HEK293 (cell line): ENCODE data around the gene C6orf47.

ENCODE experiments used
- CTCF ChIP-seq: fragments of 450-650 bp; formaldehyde crosslinking; IDR thresholded peaks from 2 replicates; pipeline ENCODE4 v1.5.1; 2016; ENCODE audit warnings: missing biosample characterization, missing genetic modification characterization
- KLF16 ChIP-seq: fragments of 450-650 bp; formaldehyde crosslinking; IDR thresholded peaks from 2 replicates; pipeline ENCODE4 v1.5.1; 2017; ENCODE audit warnings: missing biosample characterization, missing genetic modification characterization
- KLF7 ChIP-seq: fragments of 450-650 bp; formaldehyde crosslinking; IDR thresholded peaks from 2 replicates; pipeline ENCODE4 v1.5.1; 2016; ENCODE audit warnings: missing biosample characterization, missing genetic modification characterization, borderline replicate concordance
- MYNN ChIP-seq: fragments of 450-650 bp; formaldehyde crosslinking; IDR thresholded peaks from 2 replicates; pipeline ENCODE4 v1.5.1; 2016; ENCODE audit warnings: missing biosample characterization, missing genetic modification characterization, borderline replicate concordance
- MZF1 ChIP-seq: fragments of 450-650 bp; formaldehyde crosslinking; IDR thresholded peaks from 2 replicates; pipeline ENCODE4 v1.5.1; 2017; ENCODE audit warnings: missing biosample characterization, missing genetic modification characterization, borderline replicate concordance
- PBX3 ChIP-seq: sonication (generic); formaldehyde crosslinking; IDR thresholded peaks from 2 replicates; pipeline ENCODE4 v1.8.1; 2022; ENCODE audit warnings: mild to moderate bottlenecking, moderate library complexity, missing genetic modification reagents
- ZBTB17 ChIP-seq: fragments of 450-650 bp; formaldehyde crosslinking; IDR thresholded peaks from 2 replicates; pipeline ENCODE4 v1.5.1; 2016; ENCODE audit warnings: missing biosample characterization, missing genetic modification characterization
- ZBTB21 ChIP-seq: fragments of 450-650 bp; formaldehyde crosslinking; IDR thresholded peaks from 2 replicates; pipeline ENCODE4 v1.5.1; 2017; ENCODE audit warnings: missing biosample characterization, missing genetic modification characterization
- ZBTB48 ChIP-seq: fragments of 450-650 bp; formaldehyde crosslinking; IDR thresholded peaks from 2 replicates; pipeline ENCODE4 v1.5.1; 2016; ENCODE audit warnings: missing biosample characterization, missing genetic modification characterization
- ZBTB6 ChIP-seq: fragments of 450-650 bp; formaldehyde crosslinking; IDR thresholded peaks from 2 replicates; pipeline ENCODE4 v1.5.1; 2017; ENCODE audit warnings: missing biosample characterization, missing genetic modification characterization
- ZFHX2 ChIP-seq: fragments of 450-650 bp; formaldehyde crosslinking; conservative IDR thresholded peaks from 2 replicates; pipeline ENCODE4 v1.5.1; 2016; ENCODE audit warnings: missing biosample characterization, missing genetic modification characterization
- ZFP3 ChIP-seq: fragments of 450-650 bp; formaldehyde crosslinking; IDR thresholded peaks from 2 replicates; pipeline ENCODE4 v1.5.1; 2016; ENCODE audit warnings: low read depth, missing biosample characterization, missing genetic modification characterization
- ZNF132 ChIP-seq: fragments of 450-650 bp; formaldehyde crosslinking; IDR thresholded peaks from 2 replicates; pipeline ENCODE4 v1.5.1; 2017; ENCODE audit warnings: missing biosample characterization, missing genetic modification characterization, borderline replicate concordance
- ZNF2 ChIP-seq: fragments of 450-650 bp; formaldehyde crosslinking; IDR thresholded peaks from 2 replicates; pipeline ENCODE4 v1.5.1; 2016; ENCODE audit warnings: missing biosample characterization, missing genetic modification characterization
- ZNF214 ChIP-seq: fragments of 450-650 bp; formaldehyde crosslinking; IDR thresholded peaks from 2 replicates; pipeline ENCODE4 v1.5.1; 2017; ENCODE audit warnings: missing biosample characterization, mild to moderate bottlenecking, missing genetic modification characterization, borderline replicate concordance
- ZNF530 ChIP-seq: fragments of 450-650 bp; formaldehyde crosslinking; IDR thresholded peaks from 2 replicates; pipeline ENCODE4 v1.5.1; 2016; ENCODE audit warnings: low read depth, missing biosample characterization, missing genetic modification characterization
- ZNF610 ChIP-seq: fragments of 450-650 bp; formaldehyde crosslinking; IDR thresholded peaks from 2 replicates; pipeline ENCODE4 v1.5.1; 2016; ENCODE audit warnings: missing biosample characterization, missing genetic modification characterization, borderline replicate concordance
- ZNF629 ChIP-seq: fragments of 450-650 bp; formaldehyde crosslinking; IDR thresholded peaks from 2 replicates; pipeline ENCODE4 v1.5.1; 2017; ENCODE audit warnings: missing biosample characterization, missing genetic modification characterization
- ZNF654 ChIP-seq: fragments of 450-650 bp; formaldehyde crosslinking; IDR thresholded peaks from 2 replicates; pipeline ENCODE4 v1.5.1; 2016; ENCODE audit warnings: low read depth, missing biosample characterization, missing genetic modification characterization
- ZNF777 ChIP-seq: fragments of 450-650 bp; formaldehyde crosslinking; IDR thresholded peaks from 2 replicates; pipeline ENCODE4 v1.5.1; 2017; ENCODE audit warnings: missing biosample characterization, missing genetic modification characterization, borderline replicate concordance
- ZNF830 ChIP-seq: fragments of 450-650 bp; IDR thresholded peaks from 2 replicates; pipeline ENCODE4 v1.5.0; 2018; ENCODE audit warnings: missing biosample characterization, missing genetic modification characterization, low read depth, mild to moderate bottlenecking, moderate library complexity
- ZNF837 ChIP-seq: fragments of 450-650 bp; formaldehyde crosslinking; IDR thresholded peaks from 2 replicates; pipeline ENCODE4 v1.5.1; 2016; ENCODE audit warnings: missing biosample characterization, missing genetic modification characterization
- TF ChIP-seq, protein P1 (sequence below): fragments of 450-650 bp; formaldehyde crosslinking; IDR thresholded peaks from 2 replicates; pipeline ENCODE4 v1.5.1; 2016; ENCODE audit warnings: missing biosample characterization, missing genetic modification characterization
- TF ChIP-seq, protein P2 (sequence below): fragments of 450-650 bp; formaldehyde crosslinking; IDR thresholded peaks from 2 replicates; pipeline ENCODE4 v1.5.1; 2017; ENCODE audit warnings: missing biosample characterization, missing genetic modification characterization
- TF ChIP-seq, protein P3 (sequence below): IDR thresholded peaks from 2 replicates; pipeline ENCODE4 v1.6.1; 2011; ENCODE audit warnings: mild to moderate bottlenecking, low read depth, low read length, borderline replicate concordance
- TF ChIP-seq, protein P4 (sequence below): fragments of 450-650 bp; formaldehyde crosslinking; IDR thresholded peaks from 2 replicates; pipeline ENCODE4 v1.5.1; 2016; ENCODE audit warnings: missing biosample characterization, missing genetic modification characterization

The C6orf47 gene

DNA sequence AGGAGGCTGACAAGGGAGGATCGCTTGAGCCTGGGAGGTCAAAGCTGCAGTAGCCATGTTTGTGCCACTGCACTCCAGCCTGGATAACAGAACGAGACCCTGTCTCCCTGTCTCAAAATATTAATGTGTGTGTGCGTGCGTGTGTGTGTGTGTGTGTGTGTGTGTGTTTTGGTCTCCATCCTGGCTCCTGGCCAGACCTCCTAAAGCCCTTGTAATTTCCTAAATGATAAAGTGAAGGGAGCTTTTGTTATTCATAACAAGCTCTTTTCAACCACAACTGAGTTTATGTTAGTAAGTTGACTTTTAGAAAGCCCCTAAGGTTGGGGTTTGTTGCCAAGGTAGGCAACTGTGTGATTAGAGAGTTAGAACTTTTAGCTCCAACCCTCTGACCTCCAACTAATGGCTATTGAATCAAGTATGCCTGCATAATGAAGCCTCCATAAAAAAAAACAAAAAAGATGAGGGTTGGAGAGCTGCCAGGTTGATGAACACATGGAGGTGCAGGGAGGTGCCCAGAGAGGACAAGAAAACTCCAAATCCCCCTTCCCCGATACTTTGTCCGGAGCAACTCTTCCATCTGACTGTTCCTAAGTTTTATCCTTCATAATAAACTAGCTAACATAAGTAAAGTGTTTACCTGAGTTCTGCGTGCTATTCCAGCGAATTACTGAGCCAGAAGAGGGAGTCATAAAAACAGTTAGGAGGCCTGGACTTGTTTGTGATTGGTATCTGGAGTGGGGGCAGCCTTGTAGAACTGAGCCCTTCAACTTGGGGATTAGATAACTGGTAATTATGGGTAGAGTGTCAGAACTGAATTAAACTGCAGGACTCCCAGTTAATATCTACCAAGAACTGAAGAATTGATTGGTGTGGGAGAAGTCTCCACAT lies 50.8 kb downstream of the C6orf47 start (continued):
- TF ChIP-seq ZNF830 (tag by site-specific recombination) (no peak), ZBTB6 (tag by site-specific recombination) (no peak), ZNF777 (no peak), ZNF214 (no peak), MZF1 (tag by site-specific recombination) (peak; percentile 97), ZBTB21 (peak; percentile 60; the same call in 1 of the 2 replicates), ZNF132 (no peak), ZNF610 (tag by site-specific recombination) (peak; percentile 32; the same call in 1 of the 2 replicates), ZNF654 (tag by site-specific recombination) (no peak), ZNF629 (tag by site-specific recombination) (no peak), ZBTB48 (tag by site-specific recombination) (peak; percentile 87), KLF16 (tag by site-specific recombination) (no peak), CTCF (no peak), ZFHX2 (tag by site-specific recombination) (no peak; the same call in 1 of the 2 replicates), KLF7 (no peak), MYNN (tag by site-specific recombination) (no peak), ZBTB17 (tag by site-specific recombination) (0 out of 2 replicates have a peak, but pooled peaks have one; percentile 28), PBX3 (no peak), ZNF2 (no peak), ZNF530 (tag by site-specific recombination) (no peak), ZFP3 (tag by site-specific recombination) (no peak), ZNF837 (tag by site-specific recombination) (no peak)
- TF ChIP-seq, protein P1, sequence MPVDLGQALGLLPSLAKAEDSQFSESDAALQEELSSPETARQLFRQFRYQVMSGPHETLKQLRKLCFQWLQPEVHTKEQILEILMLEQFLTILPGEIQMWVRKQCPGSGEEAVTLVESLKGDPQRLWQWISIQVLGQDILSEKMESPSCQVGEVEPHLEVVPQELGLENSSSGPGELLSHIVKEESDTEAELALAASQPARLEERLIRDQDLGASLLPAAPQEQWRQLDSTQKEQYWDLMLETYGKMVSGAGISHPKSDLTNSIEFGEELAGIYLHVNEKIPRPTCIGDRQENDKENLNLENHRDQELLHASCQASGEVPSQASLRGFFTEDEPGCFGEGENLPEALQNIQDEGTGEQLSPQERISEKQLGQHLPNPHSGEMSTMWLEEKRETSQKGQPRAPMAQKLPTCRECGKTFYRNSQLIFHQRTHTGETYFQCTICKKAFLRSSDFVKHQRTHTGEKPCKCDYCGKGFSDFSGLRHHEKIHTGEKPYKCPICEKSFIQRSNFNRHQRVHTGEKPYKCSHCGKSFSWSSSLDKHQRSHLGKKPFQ = no peak
- TF ChIP-seq, protein P2, sequence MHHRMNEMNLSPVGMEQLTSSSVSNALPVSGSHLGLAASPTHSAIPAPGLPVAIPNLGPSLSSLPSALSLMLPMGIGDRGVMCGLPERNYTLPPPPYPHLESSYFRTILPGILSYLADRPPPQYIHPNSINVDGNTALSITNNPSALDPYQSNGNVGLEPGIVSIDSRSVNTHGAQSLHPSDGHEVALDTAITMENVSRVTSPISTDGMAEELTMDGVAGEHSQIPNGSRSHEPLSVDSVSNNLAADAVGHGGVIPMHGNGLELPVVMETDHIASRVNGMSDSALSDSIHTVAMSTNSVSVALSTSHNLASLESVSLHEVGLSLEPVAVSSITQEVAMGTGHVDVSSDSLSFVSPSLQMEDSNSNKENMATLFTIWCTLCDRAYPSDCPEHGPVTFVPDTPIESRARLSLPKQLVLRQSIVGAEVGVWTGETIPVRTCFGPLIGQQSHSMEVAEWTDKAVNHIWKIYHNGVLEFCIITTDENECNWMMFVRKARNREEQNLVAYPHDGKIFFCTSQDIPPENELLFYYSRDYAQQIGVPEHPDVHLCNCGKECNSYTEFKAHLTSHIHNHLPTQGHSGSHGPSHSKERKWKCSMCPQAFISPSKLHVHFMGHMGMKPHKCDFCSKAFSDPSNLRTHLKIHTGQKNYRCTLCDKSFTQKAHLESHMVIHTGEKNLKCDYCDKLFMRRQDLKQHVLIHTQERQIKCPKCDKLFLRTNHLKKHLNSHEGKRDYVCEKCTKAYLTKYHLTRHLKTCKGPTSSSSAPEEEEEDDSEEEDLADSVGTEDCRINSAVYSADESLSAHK (tag by site-specific recombination) = no peak; the same call in 1 of the 2 replicates
- TF ChIP-seq, protein P3, sequence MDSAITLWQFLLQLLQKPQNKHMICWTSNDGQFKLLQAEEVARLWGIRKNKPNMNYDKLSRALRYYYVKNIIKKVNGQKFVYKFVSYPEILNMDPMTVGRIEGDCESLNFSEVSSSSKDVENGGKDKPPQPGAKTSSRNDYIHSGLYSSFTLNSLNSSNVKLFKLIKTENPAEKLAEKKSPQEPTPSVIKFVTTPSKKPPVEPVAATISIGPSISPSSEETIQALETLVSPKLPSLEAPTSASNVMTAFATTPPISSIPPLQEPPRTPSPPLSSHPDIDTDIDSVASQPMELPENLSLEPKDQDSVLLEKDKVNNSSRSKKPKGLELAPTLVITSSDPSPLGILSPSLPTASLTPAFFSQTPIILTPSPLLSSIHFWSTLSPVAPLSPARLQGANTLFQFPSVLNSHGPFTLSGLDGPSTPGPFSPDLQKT = no peak
- TF ChIP-seq, protein P4, sequence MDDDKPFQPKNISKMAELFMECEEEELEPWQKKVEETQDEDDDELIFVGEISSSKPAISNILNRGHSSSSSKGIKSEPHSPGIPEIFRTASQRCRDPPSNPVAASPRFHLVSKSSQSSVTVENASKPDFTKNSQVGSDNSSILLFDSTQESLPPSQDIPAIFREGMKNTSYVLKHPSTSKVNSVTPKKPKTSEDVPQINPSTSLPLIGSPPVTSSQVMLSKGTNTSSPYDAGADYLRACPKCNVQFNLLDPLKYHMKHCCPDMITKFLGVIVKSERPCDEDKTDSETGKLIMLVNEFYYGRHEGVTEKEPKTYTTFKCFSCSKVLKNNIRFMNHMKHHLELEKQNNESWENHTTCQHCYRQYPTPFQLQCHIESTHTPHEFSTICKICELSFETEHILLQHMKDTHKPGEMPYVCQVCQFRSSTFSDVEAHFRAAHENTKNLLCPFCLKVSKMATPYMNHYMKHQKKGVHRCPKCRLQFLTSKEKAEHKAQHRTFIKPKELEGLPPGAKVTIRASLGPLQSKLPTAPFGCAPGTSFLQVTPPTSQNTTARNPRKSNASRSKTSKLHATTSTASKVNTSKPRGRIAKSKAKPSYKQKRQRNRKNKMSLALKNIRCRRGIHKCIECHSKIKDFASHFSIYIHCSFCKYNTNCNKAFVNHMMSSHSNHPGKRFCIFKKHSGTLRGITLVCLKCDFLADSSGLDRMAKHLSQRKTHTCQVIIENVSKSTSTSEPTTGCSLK (tag by site-specific recombination) = no peak
